Peyer's patch (tissue), 4 donors: ENCODE data around the gene BCL7A.

ENCODE experiments used
- POLR2A ChIP-seq, 2 donors: fragments of 450-650 bp; IDR thresholded peaks; one replicate each; pipeline ENCODE4 v1.5.1; 2017; ENCODE audit warnings: antibody characterized with exemption in 2 of 2, mild to moderate bottlenecking in 2 of 2, moderate library complexity in 2 of 2
- TF ChIP-seq, protein P1 (sequence below), 6 experiments: fragments of 450-650 bp in 4 of 6; fragments of 200-600 bp in 2 of 6; sonication (generic) in 1 of 6; IDR thresholded peaks; one replicate each; pipeline ENCODE4 v1.5.1; 2017 to 2019; ENCODE audit warnings: antibody characterized with exemption in 6 of 6, mild to moderate bottlenecking in 3 of 6, moderate library complexity in 1 of 6

DNA sequence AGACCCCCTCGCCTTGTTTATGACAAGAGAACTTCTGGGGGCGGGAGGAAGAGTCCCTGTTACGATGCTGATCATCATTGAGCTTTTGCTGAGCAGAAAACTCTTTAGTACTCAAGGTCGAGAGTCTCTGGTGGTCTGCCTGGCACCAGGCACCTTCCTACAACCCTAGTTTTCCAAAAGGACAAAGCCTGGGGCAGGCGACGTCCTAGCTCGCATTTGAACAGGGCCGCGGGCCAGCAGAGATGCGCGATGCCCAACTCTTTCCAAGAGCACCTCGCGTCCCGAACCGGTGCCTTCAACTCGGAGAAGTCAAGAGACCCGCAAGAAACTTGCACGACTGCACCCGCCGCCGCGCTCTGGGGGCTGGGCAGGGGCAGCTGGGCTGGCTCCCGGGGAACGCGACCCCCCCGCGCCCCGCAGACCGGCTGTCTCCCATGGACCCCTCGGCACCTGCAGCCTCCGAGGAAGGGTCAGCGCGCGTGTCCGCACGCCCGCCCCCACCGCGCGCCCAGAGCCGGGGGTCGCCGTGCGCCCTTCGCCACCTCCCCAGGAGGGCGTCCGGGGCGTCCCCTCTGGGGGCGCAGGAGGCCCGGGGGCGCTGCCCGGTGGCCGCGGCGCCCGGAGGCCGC is 377 bp upstream of the BCL7A start:
- TF ChIP-seq, protein P1, sequence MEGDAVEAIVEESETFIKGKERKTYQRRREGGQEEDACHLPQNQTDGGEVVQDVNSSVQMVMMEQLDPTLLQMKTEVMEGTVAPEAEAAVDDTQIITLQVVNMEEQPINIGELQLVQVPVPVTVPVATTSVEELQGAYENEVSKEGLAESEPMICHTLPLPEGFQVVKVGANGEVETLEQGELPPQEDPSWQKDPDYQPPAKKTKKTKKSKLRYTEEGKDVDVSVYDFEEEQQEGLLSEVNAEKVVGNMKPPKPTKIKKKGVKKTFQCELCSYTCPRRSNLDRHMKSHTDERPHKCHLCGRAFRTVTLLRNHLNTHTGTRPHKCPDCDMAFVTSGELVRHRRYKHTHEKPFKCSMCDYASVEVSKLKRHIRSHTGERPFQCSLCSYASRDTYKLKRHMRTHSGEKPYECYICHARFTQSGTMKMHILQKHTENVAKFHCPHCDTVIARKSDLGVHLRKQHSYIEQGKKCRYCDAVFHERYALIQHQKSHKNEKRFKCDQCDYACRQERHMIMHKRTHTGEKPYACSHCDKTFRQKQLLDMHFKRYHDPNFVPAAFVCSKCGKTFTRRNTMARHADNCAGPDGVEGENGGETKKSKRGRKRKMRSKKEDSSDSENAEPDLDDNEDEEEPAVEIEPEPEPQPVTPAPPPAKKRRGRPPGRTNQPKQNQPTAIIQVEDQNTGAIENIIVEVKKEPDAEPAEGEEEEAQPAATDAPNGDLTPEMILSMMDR (IDR thresholded peaks at IDR 0.05): no peak
- TF ChIP-seq POLR2A (IDR thresholded peaks at IDR 0.05): no peak
